Cerebellar cortex (tissue), 1 donor: ENCODE data around the gene LCA5L.
A peak's percentile ranks its signal among the peaks of the same experiment; 100 is the strongest.

ENCODE experiments used
- DNase-seq: peaks from one replicate; pipeline ENCODE4 v3.0.0-alpha.2; 2015; ENCODE audit warnings: low spot score

LCA5L gene

DNA sequence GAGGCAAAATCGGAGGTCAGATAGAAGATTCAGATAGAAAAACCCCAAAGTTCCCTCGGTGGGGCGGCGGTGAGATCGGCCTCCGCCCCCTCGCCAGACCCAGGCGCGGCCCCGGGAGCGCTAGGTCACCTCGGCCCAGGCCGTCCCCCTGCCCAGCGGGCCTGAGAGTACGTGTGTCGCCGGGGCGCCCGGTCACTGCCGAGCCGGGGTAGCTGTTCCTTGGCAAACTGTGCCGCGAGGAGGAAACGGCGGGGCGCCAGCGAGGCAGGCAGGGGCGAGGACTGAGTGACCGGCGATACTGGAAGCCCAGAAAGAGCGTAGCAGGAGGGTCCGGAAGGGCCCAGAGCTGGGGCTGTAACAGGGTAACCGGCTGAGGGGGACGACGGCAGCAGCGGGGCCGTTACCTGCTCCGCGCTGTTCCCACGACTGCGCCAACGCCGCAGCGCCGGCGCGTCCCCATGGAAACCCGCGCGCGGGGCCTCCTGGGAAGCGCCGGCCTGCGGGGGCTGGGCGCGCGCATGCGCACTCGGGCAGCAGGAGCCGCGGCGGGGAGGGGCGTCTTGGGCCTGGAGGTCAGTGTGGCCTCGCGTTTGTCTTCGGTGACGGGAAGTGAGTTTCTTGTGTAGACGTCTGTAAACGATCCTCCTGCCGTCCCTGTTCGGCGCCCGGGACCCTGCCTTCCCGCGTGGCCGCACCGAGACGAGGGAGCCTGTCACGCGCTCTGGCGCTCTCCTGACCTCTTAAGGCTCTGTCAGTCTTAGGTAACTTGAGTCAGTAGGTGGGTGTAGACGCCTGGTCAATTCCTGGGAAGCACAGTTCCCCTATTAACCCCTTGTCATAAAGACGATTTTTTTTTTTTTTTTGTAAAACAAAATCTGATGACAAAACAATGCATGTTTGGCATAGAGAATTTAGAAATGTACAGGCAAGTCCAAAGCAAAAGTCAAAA, at the start of gene LCA5L:
TSS of gene LCA5L (minus strand) at position 458 of the 949 bp plus-strand sequence. CDS start 17,285 bp downstream, outside the sequence.
- DNase-seq: peak; percentile 87

DNA sequence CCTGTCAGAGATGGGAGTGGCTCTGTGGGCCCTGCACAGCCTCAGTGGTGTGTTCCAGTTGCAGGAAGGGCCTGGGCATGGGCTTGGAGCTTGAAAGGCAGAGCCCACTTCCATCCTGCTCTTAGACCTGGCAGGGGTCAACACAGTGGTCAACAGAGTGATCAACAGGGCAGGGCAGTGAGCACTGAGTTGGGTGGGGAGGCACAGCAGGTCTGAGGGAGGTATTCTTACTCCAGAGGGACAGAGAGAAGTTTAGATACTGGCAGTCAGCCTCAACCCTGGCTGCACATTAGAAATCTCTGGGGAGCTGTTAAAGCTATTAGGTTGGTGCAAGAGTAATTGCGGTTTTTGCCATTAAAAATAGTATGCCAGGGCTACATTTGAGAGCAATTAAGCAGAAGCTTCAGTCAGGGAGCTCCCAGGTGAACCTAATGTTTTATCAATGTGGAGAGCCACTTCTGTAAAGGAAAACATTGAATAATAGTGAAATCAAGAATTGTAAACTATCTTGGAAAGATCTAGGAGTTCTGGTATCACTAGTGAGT, 43.9 kb upstream of the LCA5L start:
- DNase-seq: no peak

DNA sequence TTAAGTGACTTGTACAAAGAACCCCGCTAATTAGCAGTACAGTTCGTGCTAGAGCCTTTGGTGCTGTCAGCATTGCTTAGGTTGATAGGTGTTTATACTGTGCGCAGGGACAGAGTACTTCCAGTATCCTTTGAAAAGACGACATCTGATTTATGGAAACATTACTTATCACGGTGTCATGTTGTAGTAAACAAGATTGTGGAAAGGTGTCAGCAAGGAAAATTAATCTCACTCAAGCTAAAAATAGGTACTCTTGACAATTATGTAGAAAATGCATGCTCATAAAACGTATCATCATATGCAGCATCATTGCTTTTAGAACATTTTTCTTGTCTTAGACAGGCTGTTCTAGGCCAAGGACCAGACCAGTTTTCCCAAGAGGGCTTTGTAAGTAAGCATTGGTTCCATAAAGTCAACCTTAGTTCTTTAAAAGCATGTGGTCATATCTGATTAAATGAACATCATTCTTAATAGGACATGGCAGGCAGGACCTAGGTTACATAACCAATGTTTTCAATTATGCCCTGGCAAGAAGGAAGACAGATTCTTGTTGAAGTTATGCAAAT, 39.2 kb upstream of the LCA5L start:
- DNase-seq: no peak

DNA sequence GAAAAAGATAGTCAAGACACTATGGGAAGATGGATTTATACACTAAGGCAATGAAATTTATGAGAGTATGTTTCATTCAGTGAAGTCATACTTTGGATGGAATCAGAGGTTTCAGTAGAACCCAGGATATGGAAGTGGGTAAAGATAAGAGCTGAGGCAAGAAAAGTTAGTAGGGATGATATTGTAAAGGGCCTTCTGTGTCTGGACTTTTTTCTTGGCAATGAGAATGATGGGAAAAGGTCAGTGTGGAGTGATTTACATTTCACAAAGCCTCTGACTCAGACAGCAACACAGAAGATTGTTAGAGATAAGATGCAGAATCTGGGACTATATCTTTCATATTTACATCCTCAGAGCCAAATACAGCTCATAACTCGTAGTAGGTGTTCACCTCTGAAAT, 38.3 kb upstream of the LCA5L start:
- no peak for DNase-seq

DNA sequence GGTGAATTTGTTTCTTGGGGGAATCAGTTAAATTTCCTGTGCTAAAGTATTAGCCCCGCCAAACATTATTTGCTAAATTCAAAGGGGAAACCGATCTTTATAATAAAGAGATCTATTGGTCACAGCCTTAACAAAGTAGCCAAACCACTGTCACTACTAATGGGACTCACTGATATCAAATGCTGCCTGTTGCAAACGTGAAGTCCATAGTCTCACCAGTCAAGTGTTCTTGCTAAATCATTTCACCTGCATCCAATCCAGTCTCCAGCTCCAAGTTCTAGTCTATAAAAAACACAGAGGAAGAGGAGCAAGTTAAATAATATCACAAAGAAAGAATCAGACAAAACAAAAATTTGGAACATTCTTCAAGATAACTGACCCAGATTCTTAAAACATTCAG, 36.3 kb upstream of the LCA5L start:
- DNase-seq: no peak

DNA sequence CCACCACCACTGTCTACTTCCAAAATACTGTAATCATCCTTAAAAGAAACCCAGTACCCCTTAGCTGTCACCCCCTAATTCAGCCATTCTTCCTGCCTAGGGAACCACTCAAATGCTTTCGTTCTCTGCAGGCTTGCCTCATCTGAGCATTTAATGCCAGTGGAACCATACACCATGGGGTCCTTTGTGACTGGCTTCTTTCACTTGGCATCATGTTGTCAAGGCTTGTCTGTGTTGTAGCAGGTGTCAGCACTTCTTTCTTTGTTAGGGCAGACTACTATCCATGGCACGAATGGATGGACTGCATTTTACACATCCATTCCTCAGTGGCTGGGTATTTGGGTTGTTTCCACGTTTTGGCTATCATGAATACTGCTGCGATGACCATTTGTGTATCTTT, 34.7 kb upstream of the LCA5L start:
- no peak for DNase-seq

DNA sequence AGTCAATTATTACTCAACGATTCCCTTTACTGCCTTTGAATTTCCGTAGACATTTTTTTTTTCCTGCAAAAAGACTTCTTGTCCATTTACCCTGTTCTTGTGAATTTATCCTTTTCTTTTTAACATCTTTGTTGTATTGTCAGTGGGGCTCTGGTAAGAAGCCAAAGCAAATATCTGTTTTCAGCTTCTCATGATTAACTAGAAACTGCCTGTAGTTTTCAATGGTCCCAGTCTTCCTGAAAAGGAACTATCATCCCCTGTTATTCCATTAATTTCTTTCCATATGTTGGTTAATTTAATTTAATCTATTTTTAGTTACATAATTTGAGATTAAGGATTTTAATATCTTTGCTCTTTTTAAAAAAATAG, 34.2 kb upstream of the LCA5L start:
- DNase-seq: no peak

DNA sequence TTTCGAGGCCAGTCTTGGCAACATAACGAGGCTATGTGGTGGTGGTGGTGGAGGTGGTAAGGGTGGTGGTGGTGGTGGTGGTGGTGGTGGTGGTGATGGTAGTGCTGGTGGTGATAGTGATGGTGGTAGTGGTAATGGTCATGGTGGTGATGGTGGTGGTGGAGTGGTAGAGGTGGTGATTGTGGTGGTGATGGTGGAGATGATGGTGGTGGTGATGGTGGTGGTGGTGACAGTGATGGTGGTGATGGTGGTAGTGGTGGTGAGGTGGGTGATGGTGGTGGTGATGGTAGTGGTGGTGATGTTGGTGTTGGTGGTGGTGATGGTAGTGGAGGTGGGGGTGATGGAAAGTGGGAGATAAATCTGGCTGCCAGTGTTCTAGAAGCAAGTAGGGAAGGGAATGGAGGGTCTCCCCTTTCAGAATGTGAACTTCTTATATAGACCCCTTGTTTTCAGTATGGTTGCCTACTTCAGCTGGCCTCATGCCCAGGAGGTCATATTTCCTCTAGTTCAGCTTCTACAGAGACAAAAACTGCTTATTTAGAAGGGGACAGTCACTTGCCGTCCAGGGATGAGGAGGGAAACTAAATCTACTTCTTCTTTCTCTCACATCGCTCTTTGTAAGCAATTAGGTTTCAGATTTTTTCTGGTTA, 33.7 kb upstream of the LCA5L start:
- DNase-seq: no peak

DNA sequence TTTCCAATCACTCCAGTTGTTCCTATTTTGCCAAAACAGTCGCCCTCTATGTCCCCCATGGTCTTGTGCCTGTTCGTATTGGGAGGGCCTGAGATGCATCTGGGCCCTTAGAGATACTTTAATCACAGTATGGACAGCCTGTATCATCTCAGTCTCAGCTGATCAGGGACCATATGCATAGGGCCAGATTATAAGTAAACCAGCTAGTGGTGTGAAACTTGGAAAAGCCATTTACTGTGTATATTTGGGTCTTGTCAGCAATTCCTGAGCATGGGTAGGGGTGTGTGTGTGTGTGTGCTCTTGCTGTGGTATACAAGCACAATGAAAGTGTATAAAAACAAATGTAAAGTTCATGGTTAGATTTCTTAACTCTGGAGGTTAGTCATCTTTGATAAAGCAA, 29.0 kb upstream of the LCA5L start:
- DNase-seq: no peak

DNA sequence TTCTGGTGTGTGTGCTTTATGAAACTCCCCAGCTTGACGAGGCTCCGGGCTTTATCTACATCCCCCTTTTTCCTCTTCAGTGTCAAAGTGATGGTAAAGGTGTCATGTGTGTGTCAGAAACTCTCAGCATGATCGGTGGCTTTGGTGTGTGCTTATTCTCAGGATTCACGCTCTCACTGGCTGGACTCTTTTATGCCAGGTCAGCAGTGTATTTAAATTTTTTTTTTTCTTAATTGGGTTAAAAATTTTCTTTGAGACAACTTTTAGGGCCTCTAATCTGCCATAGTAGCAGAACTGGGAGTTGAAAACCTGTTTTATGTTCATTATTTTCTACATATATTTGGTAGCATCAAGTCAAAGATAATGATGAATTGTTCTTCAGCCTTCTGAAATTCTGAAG, 27.2 kb upstream of the LCA5L start:
- DNase-seq: no peak

DNA sequence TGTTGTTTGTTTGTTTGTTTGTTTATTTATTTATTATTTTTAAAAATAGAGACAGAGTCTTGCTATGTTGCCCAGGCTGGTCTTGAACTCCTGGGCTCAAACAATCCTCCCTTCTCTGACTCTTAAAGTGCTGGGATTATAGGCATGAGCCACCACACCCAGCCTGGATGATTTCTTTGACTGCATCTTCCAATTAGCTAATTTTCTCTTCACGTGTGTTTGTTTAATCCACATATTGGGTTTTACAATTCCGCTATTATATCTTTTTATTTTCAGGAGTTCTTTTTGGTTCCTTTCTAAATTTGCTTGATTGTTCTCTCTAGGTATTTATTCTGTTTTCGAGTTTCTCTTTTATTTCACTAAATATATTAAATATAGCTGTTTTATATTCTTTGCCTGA, 26.0 kb upstream of the LCA5L start:
- DNase-seq: no peak

DNA sequence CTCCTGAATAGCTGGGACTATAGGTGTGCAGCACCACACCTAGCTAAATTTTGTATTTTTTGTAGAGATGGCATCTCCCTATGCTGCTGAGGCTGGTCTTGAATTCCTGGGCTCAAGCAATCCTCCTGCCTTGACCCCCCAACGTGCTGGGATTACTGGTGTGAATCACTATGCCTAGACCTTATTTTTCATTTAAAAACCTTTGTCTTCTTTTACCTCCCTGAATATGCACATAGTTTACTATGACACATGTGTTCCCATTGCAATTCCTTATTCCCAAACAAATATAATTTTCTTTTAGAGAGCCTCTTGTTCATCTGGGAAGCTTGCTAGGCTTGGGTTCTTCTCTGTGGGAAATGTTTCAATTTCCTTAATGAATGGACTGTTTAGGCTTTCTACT, 23.0 kb upstream of the LCA5L start:
- DNase-seq: no peak

DNA sequence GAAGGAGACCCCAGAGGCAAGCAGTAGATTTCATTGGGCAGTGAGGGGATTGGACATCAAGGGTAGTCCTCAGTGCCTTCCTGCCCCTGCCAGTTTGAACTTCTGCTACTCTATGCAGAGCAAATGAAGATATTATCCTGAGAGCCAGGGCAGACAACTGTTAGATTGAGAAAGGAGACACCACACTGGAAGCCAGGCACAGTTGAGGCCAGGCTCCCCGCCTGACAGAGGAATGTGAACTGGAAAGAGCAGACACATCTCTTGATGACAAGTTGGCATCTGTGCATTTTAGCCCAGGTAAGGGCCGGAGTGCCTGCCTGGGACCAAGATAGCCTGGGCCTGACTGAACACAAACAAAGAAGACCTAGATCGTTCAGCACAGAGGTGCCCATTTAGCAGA, 22.2 kb upstream of the LCA5L start:
- no peak for DNase-seq

DNA sequence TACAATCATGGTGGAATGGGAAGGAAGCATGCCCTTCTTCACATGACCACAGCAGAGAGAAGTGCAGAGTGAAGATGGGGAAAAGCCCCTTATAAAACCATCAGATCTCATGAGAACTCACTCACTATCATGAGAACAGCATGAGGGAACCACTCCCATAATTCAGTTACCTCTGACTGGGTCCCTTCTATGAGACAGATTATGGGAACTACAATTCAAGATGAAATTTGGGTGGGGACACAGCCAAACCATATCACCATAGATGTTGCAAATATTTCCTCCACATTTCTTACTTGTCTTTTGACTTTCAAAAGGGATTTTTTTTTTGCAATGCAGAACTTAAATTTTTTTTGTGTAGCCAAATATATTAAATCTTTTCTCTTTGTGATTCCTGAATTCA, 21.0 kb upstream of the LCA5L start:
- no peak for DNase-seq

DNA sequence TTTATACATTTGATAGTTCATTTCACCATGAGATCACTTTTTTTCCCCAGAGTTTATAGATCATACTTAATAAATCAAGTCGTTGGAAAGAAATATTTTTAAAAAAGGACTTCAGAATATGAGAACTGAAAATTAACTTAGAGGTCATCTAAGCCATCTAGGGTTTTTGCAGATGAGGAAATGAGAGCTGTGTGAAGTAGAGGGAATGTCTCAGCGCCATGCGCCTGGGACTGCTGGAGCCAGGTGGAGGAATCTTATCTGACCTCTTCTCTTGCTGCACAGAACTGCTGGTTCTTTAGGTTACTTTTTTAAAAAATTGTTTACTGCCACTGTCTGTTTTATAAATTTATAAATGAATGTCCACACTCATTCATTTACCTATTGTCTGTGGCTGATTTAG, 17.7 kb upstream of the LCA5L start:
- DNase-seq: no peak

DNA sequence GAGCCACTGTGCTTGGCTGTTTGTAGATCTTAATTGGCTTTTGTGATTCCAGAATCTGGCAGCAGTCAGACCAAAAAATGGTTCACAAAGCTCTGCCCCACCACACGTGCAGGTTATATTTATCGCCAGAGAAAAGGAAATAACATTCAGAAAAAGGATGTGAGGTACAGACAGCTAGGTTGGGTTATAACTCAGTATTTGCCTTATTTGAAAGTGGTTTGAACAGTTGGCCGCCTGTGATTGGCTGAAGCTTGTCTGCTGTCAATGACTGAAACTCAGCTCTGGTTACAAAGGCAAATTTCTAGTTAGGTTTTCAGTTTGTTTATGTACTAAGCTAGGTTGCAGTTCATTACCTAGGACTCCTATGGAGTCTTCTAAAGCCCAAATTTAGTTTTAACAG, 15.8 kb upstream of the LCA5L start:
- DNase-seq: no peak

DNA sequence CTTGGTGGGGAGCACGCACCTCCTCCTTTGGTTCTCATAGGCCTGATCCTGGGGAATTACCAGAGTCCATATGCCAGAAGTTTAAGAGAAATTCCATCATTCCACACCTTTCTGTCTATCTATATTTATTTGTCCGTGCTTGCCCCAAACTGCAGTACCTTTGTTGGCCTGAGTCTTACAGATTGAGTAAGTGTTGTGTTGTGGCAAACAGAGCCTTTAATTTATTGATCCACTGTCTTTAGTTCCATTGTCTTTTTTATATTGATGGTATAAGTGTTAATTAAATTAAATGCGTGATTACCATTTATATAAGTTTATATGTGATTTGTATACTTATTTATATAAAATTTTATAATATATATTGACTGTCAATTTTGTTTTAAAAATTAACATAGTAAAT, 11.1 kb upstream of the LCA5L start:
- no peak for DNase-seq

DNA sequence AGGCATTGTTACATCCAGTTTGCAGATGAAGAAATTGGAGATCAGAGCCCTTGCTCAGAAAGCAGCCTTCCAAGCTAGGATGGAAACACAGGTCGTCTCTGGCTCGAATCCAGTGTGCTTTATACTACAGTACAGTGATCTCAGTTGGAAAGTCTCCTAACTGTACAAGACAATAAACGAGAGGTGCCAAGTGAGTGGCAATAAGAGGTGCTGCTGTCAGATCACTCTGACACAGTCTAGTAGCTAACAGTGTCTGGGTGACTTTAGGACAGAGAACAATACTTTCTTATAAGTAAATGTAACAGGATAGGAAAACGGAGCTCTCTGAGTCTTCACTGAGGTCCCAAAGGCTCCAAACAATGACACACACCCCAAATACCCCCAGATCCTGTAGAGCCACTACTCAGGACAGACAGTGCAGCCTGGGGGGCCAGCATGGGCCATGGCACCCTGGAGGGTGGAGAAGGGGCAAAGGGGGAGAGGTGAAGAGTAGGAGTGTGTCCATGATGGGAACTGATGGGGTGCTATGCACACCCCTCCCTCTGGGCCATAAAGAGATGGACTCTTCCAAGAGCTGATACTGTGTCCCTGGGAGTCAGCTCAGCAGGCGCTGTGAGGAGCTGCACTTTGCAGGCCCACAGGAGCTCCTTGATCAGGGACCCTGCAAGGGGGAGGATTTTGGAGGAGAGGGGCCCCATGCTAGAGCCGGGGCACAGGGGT, 9.5 kb upstream of the LCA5L start:
- DNase-seq: no peak

DNA sequence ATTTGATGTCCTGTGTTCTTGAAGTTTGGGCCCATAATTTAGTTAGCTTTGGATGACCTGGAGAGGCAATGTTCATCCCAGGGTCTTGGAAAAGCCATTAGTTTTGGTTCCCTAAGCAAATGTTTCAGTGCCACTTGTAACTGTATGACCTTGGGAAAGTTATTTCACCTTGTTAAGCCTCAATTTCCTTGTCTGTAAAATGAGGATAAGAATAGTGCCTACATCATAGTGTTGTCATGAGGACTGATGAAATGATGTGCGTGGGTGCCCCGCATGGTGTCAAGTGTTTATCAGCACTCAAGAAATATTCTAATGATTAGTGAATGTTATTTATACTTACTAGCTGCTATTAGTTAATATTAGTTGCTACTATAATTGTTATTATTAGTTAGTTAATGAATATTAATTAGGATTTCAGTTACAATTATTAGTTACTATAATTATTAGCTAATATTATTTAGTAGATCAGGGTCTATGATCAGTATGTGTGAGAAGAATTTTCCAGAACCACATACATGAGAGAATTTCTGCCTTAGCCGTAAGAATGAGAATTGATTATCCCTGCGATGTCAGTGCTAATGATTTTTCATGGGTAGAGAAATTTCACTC, 8.1 kb upstream of the LCA5L start:
- no peak for DNase-seq

DNA sequence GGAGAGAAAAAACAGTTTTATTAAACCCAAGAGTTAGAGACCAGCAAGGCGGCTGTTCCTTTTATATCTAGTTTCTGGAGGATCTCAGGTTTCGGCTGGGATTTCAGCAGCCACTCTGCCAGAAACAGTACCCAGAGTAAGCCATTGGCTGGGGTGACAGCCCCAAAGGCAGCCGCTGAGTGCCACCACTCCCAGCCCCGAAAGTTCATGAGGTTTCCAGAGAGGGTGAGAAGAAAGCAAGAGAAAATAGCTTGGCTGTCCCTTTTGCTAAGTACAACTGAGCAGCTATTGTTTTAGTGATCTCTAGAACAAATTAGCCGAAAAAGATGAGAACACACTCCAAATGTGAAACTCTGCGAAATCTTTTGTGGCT, 7.4 kb upstream of the LCA5L start:
- no peak for DNase-seq

DNA sequence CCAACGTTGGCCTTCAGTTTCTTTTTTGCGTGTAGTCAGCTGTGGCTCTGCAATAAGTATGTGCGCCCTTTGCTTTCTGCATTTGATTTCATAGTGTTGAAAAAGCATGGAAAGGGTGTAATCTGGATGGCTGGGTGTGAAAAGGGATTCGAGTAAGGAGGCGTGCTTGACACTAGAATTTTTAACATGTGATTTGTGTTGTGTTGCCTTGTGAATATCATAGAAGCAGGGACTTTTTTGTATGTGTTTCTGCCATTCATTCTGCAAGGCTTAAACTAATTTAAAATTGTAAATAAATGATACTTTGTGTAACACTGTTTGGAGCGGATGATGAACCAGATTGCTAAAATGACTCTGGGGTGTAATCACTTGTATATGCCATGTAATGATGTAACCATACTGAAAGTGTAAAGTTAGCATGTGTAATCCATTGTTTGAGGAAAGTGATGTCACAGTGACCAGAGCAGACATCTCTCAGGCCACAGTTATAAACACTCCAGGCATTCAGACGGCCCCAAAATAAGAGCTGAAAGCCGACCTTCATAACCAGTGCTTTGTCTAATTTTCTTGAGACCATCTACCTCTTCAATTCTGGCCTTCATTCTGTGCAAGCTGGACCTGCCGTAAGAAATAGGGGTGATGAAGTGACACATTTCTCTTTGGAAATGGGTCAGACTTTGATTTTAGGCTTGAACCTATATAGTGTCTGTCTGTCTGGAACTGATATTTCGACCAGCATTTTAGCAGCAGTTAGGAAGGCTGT, 6.8 kb upstream of the LCA5L start:
- DNase-seq: no peak
